Renal cortex interstitium (tissue), 3 donors: Measurements from ENCODE around the gene AMDHD2. TPM values are rescaled to one million over a fixed set of nuclear protein-coding genes. Genes with fewer than 3 reads are reported as not detected.

Experiments used
- polyA plus RNA-seq, 3 donors: library from polyadenylated mRNA; unstranded; fragments of 120-200 nt; gene quantifications; one replicate each; pipeline ENCODE4 v1.2.1, GENCODE V29; 2013; ENCODE audit not compliant: insufficient read length in 3 of 3

Gene AMDHD2
- polyA plus RNA-seq, 3 donors: 22.4 to 41.6 (median 33.2) TPM

Other genes with a start within 250 kb of the AMDHD2 start
- gene ABCA3, start 179.6 kb upstream of the AMDHD2 start, polyA plus RNA-seq: 1 to 10 TPM; 5.2 to 6.9 (median 6.3) TPM
- 10 to 100 TPM in 2 of 3 donors, 1 to 10 TPM in 1; 9.5 to 14.0 (median 11.9) TPM for gene CCNF, start 90.9 kb upstream of the AMDHD2 start, polyA plus RNA-seq
- 10 to 100 TPM in 2 of 3 donors, 1 to 10 TPM in 1; 8.5 to 14.2 (median 11.8) TPM for gene TEDC2, start 60.3 kb upstream of the AMDHD2 start, polyA plus RNA-seq
- gene NTN3, start 49.1 kb upstream of the AMDHD2 start, polyA plus RNA-seq: 1 to 10 TPM; 1.8 to 4.4 (median 3.5) TPM
- gene TBC1D24, start 45.2 kb upstream of the AMDHD2 start, polyA plus RNA-seq: 10 to 100 TPM; 15.2 to 19.6 (median 19.0) TPM
- 100 to 1,000 TPM; 158 to 278 (median 243) TPM for gene ATP6V0C, start 6.4 kb upstream of the AMDHD2 start, polyA plus RNA-seq
- gene CEMP1, start 11.0 kb downstream of the AMDHD2 start, polyA plus RNA-seq: 1 to 10 TPM; 1.8 to 4.9 (median 4.1) TPM
- gene PDPK1, start 17.6 kb downstream of the AMDHD2 start, polyA plus RNA-seq: 10 to 100 TPM; 48.9 to 60.3 (median 53.9) TPM
- gene KCTD5, start 162.2 kb downstream of the AMDHD2 start, polyA plus RNA-seq: 10 to 100 TPM; 21.2 to 26.0 (median 22.6) TPM
- gene PRSS27, start 199.9 kb downstream of the AMDHD2 start, polyA plus RNA-seq: 1 to 10 TPM; 1.5 to 2.0 (median 1.8) TPM
- gene SRRM2, start 232.3 kb downstream of the AMDHD2 start, polyA plus RNA-seq: 100 to 1,000 TPM; 619 to 902 (median 689) TPM